LNCaP clone FGC (cell line): ENCODE results near the gene PTX4.
"Not testable (repeated sequence)": the region's sequence is repeated elsewhere in the genome, so short reads cannot be mapped to it uniquely, and the experiment has no call there.

Source experiments
- DNase-seq: peaks from one replicate; pipeline ENCODE4 v3.0.0-alpha.2; 2011; ENCODE audit warnings: low read depth
- H3K4me3 ChIP-seq: 2 replicates; pipeline ENCODE4 v1.5.1; 2011; ENCODE audit warnings: mild to moderate bottlenecking, low read depth, low read length, control low read depth
- CTCF ChIP-seq: IDR thresholded peaks from 2 replicates; pipeline ENCODE4 v1.5.1; 2012; ENCODE audit warnings: mild to moderate bottlenecking; ENCODE audit not compliant: control insufficient read depth, insufficient read depth; ENCODE audit errors: extremely low read depth

The PTX4 gene

GRCh38 chr16:1469693-1470201 lies 19.0 kb downstream of the PTX4 start:
- no peak for DNase-seq
- no peak for TF ChIP-seq CTCF
- no peak overlapping the region for H3K4me3 ChIP-seq

GRCh38 chr16:1469141-1469540 lies 19.6 kb downstream of the PTX4 start:
- DNase-seq, H3K4me3 ChIP-seq: not testable (repeated sequence)

GRCh38 chr16:1468426-1468810 lies 20.3 kb downstream of the PTX4 start:
- no peak for DNase-seq
- TF ChIP-seq CTCF = no peak

GRCh38 chr16:1466968-1467521 lies 21.7 kb downstream of the PTX4 start:
- no peak for TF ChIP-seq CTCF

More at GRCh38 chr16:1468426-1468810, 20.3 kb downstream of the PTX4 start:
- H3K4me3 ChIP-seq = no peak overlapping the region

GRCh38 chr16:1466054-1466453 lies 22.7 kb downstream of the PTX4 start:
- no peak for TF ChIP-seq CTCF
- no peak for DNase-seq
- no peak overlapping the region for H3K4me3 ChIP-seq

More at GRCh38 chr16:1466968-1467521, 21.7 kb downstream of the PTX4 start:
- no peak overlapping the region for H3K4me3 ChIP-seq
- no peak for DNase-seq

GRCh38 chr16:1465567-1465915 lies 23.2 kb downstream of the PTX4 start:
- H3K4me3 ChIP-seq = no peak overlapping the region
- TF ChIP-seq CTCF = no peak
- DNase-seq = no peak

GRCh38 chr16:1464894-1465566 lies 23.7 kb downstream of the PTX4 start:
- no peak for DNase-seq
- no peak for TF ChIP-seq CTCF
- no peak overlapping the region for H3K4me3 ChIP-seq
